NCI-H526 treated with DMSO at 0.1 percent for 48 hours (cell line): Measurements from ENCODE around the gene CALD1.
A peak's percentile ranks its signal among the peaks of the same experiment; 100 is the strongest.

Experiments used
- DNase-seq: peaks from one replicate; lab custom pipeline; 2025; lab: John Stamatoyannopoulos, UW

The CALD1 gene

DNA sequence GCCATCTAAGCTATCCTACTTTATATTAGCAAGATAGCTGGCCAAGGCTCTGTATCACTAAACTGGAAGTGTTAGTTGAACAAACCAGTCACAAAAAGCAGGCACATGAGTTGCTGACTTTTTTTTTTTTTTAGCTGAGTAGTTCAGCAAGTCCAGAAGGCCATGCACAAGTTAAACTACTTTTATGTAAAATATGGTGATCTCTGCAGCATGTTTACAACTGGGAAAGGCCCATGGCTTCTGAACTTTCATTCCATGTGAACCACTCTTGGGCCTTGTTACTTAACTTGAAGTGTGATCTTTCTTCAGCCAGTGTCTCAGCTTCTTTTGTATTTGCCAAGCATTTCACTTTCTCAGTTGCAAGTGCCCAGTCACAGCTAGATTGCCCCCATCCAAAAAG lies 78.5 kb downstream of the CALD1 start:
- no peak for DNase-seq

DNA sequence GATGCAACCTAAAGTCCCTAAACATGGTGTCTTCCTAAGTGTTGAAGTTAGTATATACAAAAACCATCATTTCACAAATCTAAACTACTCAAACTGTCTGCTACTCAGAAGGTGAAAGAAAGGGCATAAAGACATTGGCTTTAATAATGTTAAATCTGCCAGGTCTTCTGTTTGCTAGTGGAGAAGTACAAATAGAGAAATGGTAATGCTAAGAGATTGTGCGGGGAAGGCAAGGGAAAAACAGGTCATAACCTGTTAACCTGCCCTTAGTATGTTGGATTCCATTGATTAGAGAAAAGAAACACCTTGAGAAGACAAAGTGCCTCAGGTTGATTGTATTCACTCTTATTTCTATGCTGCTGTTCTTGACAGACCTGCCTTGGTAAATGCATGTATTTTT lies 80.3 kb downstream of the CALD1 start:
- no peak for DNase-seq

- peak; percentile 32 for DNase-seq
Observed at GRCh38 chr7:134865001-134865845, 85.8 kb downstream of the CALD1 start.

GRCh38 chr7:134866617-134867016 lies 87.2 kb downstream of the CALD1 start:
- peak; percentile 39 for DNase-seq

DNA sequence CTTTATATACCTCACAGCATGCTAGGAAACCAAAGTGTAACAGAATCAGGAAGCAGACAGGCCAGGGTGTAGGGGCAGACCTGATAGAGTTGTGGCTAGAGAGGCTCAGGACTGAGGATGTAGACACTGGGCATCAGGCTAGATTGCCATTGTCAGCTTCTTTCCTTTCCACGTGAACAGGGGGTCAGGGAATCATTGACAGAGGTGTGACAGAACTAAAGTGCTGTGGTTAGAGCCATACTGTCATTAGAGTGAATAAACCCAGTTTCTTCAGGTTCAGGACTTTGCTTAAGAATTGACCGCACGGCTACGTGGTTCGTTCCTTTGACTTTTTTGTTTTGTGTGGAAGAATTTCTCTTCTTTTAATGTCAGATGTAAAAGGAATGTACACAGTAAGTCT lies 90.7 kb downstream of the CALD1 start:
- no peak for DNase-seq

DNA sequence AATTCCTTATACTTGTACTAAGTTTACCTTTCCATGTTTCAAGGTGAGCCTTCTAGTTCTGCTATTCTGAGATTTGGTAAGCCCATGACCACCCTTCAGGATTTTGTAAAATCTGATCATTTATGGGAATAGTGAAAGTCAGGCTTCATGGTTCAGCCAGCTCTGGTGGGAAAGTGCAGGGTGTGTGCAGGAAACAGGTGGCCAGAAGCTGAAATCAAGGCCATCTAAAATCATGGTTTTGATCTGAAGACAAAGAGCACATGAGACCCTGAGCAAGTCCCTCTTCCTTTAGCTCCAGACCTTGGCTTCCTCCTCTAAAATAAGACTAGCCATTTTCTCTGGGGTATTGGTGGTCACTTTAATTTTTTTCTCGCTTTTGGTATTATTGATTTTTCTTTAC lies 91.3 kb downstream of the CALD1 start:
- DNase-seq: no peak

GRCh38 chr7:134873253-134873652 lies 93.8 kb downstream of the CALD1 start:
- DNase-seq: no peak

GRCh38 chr7:134874407-134874806 lies 95.0 kb downstream of the CALD1 start:
- DNase-seq: no peak

- no peak for DNase-seq
Observed at GRCh38 chr7:134875867-134876266, 96.4 kb downstream of the CALD1 start.

DNA sequence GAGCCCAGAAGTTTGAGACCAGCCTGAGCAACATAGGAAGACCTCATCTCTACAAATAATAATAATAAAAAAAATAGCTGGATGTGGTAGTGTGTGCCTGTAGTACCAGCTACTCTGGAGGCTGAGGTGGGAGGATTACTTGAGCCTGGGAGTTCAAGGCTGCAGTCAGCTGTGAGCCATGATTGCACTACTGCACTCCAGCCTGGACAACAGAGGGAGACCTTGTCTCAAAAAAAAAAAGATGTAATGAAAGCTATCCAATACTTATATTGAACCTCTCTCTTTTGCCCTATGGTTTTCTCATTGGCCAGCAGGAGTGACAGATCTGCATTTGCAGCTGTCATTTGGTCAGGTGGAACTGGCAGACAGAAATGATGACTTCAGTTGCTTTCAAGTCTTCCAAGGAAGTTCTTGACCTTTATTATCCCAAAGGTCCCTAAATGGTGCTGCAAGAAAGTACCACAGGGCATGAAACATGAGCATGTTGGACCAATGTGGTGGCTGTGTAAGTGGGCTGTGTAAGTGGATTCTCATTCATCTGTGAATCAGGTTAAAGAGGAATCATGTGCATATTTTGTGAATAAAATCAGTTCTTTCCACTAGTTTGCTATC lies 99.4 kb downstream of the CALD1 start:
- DNase-seq: no peak

DNA sequence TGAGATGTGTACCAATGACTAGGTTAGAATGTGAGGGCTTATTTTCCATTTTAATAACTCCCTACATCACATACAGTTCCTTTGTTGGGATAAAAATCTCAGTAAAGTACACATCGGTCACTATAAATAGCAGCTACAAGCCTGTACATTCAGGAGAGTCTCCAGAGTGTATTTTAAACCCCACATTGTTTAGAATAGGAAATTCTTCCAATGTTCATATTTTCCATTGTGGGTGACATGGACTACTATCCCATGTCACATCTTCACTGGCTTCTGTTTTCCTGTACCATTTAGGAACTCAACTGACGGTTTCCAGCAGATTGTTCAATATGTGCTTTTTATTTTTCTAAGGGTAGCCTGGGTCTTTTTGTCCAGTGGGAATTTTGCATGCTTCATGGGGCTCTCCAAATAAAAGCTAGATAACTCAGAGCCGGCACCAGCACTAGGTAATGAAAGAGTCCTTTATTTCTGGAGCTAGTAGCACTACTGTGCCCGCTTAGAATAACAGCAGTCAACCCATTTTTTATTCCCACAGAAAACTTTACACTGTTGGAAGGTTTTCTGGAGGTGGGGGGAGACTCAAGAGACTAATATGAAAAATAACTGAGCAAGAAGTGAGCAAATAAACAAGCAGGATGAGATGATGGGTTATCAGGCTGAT lies 100.5 kb downstream of the CALD1 start:
- DNase-seq: peak; percentile 93

DNA sequence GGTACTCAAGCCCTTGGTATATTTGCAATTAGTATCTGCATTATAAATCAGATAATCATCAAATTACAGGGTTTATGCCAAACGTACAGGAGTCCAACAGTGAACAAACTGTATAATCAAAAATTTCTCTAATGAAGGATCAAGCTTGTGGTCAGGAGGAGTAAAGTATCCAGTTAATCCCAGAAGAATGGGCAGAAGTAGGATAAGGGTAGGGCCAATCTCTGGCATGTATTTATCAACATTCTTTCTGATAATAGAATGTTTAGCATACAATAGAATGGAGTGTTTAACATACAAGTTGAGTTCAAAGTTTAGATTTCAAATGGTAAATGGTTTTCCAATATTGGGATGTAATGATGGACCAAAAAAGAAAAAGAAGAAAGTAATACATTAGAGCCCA lies 103.0 kb downstream of the CALD1 start:
- no peak for DNase-seq

- no peak for DNase-seq
Observed at GRCh38 chr7:134885967-134886352, 106.5 kb downstream of the CALD1 start.

- DNase-seq: no peak
Observed at GRCh38 chr7:134886353-134887057, 107.1 kb downstream of the CALD1 start.

GRCh38 chr7:134887523-134887922 lies 108.1 kb downstream of the CALD1 start:
- DNase-seq: no peak

DNA sequence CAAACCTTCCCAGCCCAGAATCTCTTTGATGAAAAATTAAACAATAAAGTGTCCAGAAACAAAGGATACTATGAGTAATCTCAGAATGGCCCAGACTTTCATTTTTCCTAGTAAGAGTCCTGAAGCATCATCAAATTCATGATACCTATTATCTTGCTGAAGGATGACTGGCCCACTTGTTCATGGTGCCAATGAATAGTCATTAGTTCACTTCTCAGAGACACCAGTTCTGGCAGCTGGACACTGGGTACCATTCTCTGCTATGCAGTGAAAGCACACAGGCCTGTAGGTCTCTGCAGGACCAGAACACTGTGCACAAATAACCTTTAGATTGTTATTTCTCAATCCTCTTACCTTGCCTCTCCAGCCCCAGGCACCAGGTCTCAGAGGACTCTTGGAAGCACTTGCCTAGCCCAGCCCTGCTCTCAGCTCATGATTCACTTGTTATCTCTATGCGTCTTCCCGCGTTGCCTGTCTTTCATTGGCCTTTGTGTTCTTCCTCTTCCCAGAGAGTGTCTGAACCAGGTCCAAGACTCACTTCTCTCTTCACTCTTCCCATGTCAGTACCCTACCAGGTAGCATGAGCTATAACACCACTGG lies 108.8 kb downstream of the CALD1 start:
- DNase-seq: no peak

DNA sequence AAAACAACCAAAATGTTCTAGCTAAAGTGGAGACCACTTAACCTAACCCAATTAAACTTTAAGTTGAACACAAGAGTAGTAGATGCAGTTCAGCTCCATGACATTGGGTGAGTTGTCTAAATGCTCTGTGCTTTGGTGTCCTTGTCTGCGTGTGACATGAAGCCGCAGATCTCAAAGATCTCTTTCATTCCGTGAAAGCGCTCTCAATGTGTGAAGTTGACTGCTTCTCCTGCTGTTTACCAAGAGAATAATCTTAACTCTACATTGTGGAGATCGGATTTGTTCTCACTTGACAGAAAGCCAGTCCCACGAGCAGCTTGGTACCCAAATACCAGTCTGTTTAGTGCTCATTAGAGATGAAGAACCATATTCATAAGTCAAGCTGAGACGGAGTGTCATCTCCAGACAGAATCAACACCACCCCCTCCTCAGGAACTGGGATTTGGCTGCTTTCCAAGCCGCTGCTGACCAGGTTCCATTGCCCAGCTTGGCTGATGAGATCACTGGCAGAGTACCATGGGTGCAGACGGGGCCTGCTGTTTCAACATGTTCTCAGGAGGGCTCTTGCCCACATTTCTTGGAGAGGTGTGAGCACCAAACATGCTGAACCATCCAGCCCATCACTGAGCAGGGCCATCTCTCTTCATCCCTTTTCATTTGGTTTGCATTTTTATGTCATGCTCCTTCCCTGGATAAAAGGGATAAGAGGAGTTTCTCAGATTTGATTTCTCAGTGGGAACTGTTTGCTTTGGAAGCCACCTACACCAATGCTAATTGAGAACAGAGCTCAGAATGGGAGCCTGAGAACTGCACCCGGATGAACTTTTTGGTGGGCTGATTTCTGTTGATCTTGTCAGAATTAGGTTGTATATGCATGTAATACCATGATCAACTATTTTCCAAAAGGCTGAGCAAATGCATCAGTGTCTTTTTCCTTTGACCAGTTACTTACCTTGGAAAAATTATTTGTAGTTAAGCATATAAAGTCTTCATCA lies 111.1 kb downstream of the CALD1 start:
- DNase-seq: no peak

- DNase-seq: peak; percentile 93
Observed at GRCh38 chr7:134891262-134891695, 111.8 kb downstream of the CALD1 start.

- DNase-seq: peak; percentile 42
Observed at GRCh38 chr7:134891696-134892678, 112.6 kb downstream of the CALD1 start.

- DNase-seq: peak; percentile 27
Observed at GRCh38 chr7:134892963-134893362, 113.5 kb downstream of the CALD1 start.
